ENCODE results near the gene RER1.

Gene RER1

DNA sequence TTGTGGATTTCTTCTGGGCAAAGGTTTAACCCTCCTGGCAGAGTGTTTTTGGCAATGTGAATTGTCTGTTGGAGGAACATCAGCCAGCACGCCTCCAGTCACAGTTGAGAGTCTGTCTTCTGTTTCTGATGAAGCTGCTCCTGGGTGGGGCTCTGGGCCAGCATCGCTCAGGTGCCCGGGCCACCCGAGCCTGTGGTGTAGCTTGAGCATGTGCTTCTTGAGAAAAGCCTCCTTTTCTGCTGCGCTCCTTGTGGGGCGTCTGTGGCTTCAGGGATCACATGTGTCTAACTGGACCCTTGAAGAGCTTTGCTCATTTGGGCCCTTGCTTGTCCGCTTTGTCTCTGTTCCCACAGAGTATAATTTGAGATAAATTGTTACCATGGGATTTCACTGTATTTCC lies 7.2 kb downstream of the RER1 start:
- peaks cover 15% of the 10 kb centered on the region for H3K4me1 ChIP-seq (ENCODE audit: control insufficient read depth, insufficient read depth, low read length)
- no peak for DNase-seq (ENCODE audit: low read depth)
- H3K27me3 ChIP-seq (replicated peaks; ENCODE audit: control insufficient read depth, insufficient read depth, low read length): no peaks in the 10 kb centered on the region
- no peak overlapping the region for H3K4me3 ChIP-seq (ENCODE audit: low read length)
- H3K9ac ChIP-seq (ENCODE audit: low read length): peak overlapping the region; percentile 23
- no peaks in the 10 kb centered on the region for H3K9me3 ChIP-seq (ENCODE audit: control insufficient read depth, low read length)
- peaks cover 81% of the 10 kb centered on the region for H3K36me3 ChIP-seq (ENCODE audit: control insufficient read depth, insufficient read depth, low read length, severe bottlenecking)

DNA sequence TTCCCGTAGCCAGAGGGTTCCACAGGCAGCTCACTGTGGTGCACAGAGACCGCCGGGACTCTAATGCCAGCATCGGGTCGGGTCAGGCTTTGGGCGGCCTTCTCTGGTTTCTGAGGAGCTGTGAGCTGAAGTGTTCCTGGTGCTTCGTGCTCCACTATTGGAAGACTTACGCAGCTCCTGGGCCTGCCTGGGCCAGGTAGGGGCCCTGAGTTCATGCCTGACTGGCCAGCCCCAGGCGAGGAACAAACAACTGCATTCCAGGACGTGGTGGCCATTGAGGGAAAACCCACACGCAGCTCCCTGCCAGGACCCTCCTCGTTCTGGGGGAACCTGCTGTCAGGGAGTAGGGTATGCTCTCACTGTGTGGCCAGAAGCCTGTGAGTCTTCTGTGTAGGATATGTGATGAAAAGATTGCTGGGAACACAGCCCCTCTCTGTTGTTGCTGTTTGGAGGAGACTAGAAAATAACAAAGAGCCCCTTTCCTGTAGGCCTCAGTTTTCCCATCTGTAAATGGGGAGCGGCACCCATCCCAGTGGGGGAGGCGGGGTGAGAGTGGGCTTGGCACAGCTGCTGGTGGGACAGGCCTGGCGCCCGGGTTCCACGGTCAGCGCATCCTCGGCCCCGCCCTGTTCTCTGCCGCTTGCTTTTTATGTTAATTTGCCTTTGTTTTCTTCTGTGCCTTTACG lies 8.4 kb downstream of the RER1 start:
- Histone ChIP-seq H3K9me3 (ENCODE audit: control insufficient read depth, low read length) (no peaks in the 10 kb centered on the region), H3K27me3 (replicated peaks; ENCODE audit: control insufficient read depth, insufficient read depth, low read length) (no peaks in the 10 kb centered on the region), H3K9ac (ENCODE audit: low read length) (no peak overlapping the region), H3K4me1 (ENCODE audit: control insufficient read depth, insufficient read depth, low read length) (peaks cover 15% of the 10 kb centered on the region), H3K36me3 (ENCODE audit: control insufficient read depth, insufficient read depth, low read length, severe bottlenecking) (peaks cover 90% of the 10 kb centered on the region), H3K4me3 (ENCODE audit: low read length) (no peak overlapping the region)
- no peak for DNase-seq (ENCODE audit: low read depth)

DNA sequence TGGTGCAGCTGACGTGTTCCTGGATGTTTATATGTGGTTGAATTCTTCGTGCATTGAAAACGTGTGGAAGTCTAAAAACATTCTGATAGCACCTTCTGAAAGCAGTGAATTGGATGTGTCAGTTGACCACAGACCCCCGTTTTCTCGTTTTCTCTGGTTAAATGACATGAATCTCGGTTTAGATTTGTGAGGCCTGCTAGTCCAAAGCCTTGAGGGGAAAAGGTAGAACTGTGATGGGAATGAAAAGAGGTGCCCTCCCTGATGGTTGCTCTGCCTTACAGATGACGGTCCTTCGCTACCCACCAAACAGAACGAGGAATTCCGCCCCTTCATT lies 8.9 kb downstream of the RER1 start:
- H3K4me1 ChIP-seq (ENCODE audit: control insufficient read depth, insufficient read depth, low read length): peaks cover 15% of the 10 kb centered on the region
- H3K27me3 ChIP-seq (replicated peaks; ENCODE audit: control insufficient read depth, insufficient read depth, low read length): no peaks in the 10 kb centered on the region
- H3K4me3 ChIP-seq (ENCODE audit: low read length): no peak overlapping the region
- no peak for DNase-seq (ENCODE audit: low read depth)
- H3K9me3 ChIP-seq (ENCODE audit: control insufficient read depth, low read length): no peaks in the 10 kb centered on the region
- H3K36me3 ChIP-seq (ENCODE audit: control insufficient read depth, insufficient read depth, low read length, severe bottlenecking): peaks cover 90% of the 10 kb centered on the region
- no peak overlapping the region for H3K9ac ChIP-seq (ENCODE audit: low read length)

DNA sequence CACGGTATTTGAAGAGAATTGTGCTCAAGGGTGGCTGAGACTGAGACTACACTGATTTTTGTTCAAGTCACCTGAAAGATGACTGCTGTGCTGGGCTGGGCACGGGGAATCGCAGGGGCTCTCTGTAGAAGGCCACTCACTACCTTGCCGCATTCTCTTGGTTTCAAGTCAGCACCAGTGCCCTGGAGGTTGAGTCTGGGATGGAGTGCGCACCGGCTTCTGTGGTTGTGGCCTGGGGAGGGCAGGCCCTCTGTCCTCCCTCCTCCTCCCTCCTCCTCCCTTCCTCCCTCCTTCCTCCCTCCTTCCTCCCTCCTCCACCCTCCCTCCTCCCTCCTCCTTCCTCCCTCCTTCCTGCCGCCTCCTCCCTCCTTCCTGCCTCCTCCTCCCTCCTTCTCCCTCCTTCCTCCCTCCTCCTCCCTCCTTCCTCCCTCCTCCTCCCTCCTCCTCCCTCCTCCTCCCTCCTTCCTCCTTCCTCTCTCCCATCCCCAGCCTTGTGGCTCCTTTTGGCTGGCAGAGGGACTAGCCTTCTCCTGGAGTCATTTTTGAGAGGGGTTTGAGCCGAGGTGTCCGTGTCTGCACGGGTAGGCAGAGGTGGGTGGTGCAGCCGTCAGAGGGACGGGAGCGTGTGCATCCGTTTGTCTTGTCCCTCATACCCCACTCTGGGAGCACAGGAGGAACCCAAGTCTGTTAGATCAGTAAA lies 9.5 kb downstream of the RER1 start:
- no peak for DNase-seq (ENCODE audit: low read depth)
- peaks cover 15% of the 10 kb centered on the region for H3K4me1 ChIP-seq (ENCODE audit: control insufficient read depth, insufficient read depth, low read length)
- no peak overlapping the region for H3K9ac ChIP-seq (ENCODE audit: low read length)
- no peak overlapping the region for H3K4me3 ChIP-seq (ENCODE audit: low read length)
- no peaks in the 10 kb centered on the region for H3K27me3 ChIP-seq (replicated peaks; ENCODE audit: control insufficient read depth, insufficient read depth, low read length)
- H3K36me3 ChIP-seq (ENCODE audit: control insufficient read depth, insufficient read depth, low read length, severe bottlenecking): peaks cover 88% of the 10 kb centered on the region
- H3K9me3 ChIP-seq (ENCODE audit: control insufficient read depth, low read length): no peaks in the 10 kb centered on the region

DNA sequence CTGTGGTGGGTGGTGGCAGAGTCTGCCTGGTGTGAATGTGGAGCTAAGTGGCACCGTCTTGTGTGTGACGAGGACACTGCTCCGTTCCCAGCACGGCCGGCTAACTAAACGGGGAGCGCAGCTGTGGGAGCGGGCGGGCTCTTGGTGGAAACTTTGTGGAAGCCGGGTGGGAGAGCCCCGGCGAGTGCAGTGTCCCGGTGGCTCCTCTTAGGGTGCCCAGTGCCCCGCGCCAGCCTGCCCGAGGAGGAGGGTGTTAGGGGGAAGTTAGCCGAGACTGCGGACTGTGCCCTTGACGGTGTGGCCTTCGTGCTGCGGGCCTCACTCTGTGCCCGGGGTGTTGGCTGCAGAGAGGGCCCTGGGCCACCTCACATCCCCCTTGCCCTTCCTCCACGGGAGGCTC lies 10.8 kb downstream of the RER1 start:
- no peak overlapping the region for H3K9ac ChIP-seq (ENCODE audit: low read length)
- no peak overlapping the region for H3K4me3 ChIP-seq (ENCODE audit: low read length)
- H3K4me1 ChIP-seq (ENCODE audit: control insufficient read depth, insufficient read depth, low read length): peaks cover 8% of the 10 kb centered on the region
- H3K36me3 ChIP-seq (ENCODE audit: control insufficient read depth, insufficient read depth, low read length, severe bottlenecking): peaks cover 91% of the 10 kb centered on the region
- H3K9me3 ChIP-seq (ENCODE audit: control insufficient read depth, low read length): no peaks in the 10 kb centered on the region
- no peak for DNase-seq (ENCODE audit: low read depth)
- no peaks in the 10 kb centered on the region for H3K27me3 ChIP-seq (replicated peaks; ENCODE audit: control insufficient read depth, insufficient read depth, low read length)

DNA sequence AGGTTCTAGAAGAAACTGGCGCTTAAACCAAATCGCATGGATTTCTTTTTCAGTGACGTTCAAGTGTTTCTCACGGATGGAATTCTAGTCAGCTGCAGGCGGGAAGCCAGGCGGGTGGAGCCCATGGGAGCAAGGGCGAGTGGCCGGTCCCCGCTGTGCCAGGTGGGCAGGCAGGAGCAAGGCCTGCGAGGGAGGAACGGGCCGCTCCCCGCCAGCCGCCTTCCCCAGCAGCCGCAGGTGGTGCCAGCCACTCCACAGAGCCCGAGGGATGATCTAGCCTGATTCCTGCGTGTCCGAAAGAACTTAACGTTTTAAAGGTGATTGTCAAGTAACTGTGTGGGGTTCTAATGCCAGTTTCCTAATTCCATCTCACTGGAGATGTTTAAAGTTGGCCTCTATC lies 11.6 kb downstream of the RER1 start:
- no peak for DNase-seq (ENCODE audit: low read depth)
- no peak overlapping the region for H3K9ac ChIP-seq (ENCODE audit: low read length)
- H3K9me3 ChIP-seq (ENCODE audit: control insufficient read depth, low read length): no peaks in the 10 kb centered on the region
- peaks cover 89% of the 10 kb centered on the region for H3K36me3 ChIP-seq (ENCODE audit: control insufficient read depth, insufficient read depth, low read length, severe bottlenecking)
- no peaks in the 10 kb centered on the region for H3K27me3 ChIP-seq (replicated peaks; ENCODE audit: control insufficient read depth, insufficient read depth, low read length)
- no peak overlapping the region for H3K4me3 ChIP-seq (ENCODE audit: low read length)
- peaks cover 8% of the 10 kb centered on the region for H3K4me1 ChIP-seq (ENCODE audit: control insufficient read depth, insufficient read depth, low read length)

DNA sequence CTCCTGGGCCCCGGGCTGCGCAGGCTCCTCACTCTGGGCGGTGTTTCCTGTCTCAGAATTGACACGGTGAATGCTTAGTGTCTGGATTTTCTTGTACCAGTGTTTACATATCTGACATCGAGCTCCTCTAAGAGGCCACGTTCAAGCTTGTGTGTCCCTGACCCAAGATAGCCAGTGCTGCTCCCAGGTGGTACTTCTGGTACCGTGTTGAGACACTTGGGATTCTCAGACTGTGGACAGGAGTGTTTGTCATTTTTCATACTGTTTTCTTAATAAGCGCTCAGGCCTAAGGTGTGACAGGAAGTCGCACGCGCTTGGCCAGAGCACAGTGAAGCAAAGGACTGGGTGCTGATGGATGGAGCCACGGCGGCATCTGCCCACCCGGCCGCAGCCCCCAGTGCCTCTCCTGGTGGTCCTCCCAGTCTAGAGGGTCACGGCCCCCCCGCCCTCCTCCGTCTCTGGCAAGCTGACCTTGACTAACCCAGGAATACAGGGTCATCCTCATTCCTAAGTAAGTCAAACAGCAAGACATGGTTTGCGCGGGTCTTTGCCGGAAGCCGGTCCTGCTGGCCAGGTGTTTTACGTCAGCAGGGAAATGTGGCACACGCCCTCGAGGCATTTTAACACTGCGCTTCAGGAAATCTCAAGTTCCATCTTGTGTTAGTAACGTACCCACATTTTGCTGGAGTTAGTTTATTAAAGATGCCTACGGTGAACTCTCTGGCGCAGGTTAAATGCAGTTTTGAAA lies 12.7 kb downstream of the RER1 start:
- Histone ChIP-seq H3K9ac (ENCODE audit: low read length) (no peak overlapping the region), H3K9me3 (ENCODE audit: control insufficient read depth, low read length) (no peaks in the 10 kb centered on the region), H3K27me3 (replicated peaks; ENCODE audit: control insufficient read depth, insufficient read depth, low read length) (no peaks in the 10 kb centered on the region), H3K4me3 (ENCODE audit: low read length) (no peak overlapping the region), H3K36me3 (ENCODE audit: control insufficient read depth, insufficient read depth, low read length, severe bottlenecking) (peaks cover 88% of the 10 kb centered on the region), H3K4me1 (ENCODE audit: control insufficient read depth, insufficient read depth, low read length) (no peaks in the 10 kb centered on the region)
- DNase-seq (ENCODE audit: low read depth): no peak

DNA sequence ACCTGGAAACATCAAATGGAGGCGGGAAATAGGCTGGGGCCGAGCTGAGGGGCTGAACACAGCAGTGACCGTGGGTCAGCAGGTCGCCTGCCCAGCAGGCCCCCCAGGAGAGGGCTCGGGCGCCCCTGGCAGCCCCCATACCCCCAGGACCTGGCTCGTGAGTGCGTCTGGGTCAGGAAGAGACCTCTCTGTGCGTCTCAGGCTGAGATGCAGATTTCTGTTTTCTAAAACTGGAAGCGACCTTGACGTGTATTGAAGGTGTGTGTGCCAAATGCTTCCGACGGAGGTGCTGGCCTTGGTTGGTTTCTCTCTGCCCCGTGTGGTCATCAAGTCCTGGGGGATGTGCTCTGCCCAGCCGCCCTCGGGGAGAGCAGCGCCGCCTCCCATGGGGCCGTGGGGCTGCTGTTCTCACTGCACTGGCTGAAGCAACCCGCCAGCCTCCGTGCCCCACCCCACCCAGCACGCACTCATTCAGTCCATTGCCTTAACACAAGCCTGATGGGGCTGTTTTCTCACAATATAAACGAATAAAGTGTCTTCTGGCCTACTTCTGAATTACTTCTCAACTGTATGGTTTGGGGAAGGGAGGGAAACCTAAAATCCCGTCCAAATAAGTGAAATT lies 13.4 kb downstream of the RER1 start:
- no peaks in the 10 kb centered on the region for H3K4me1 ChIP-seq (ENCODE audit: control insufficient read depth, insufficient read depth, low read length)
- H3K4me3 ChIP-seq (ENCODE audit: low read length): no peak overlapping the region
- no peaks in the 10 kb centered on the region for H3K27me3 ChIP-seq (replicated peaks; ENCODE audit: control insufficient read depth, insufficient read depth, low read length)
- no peaks in the 10 kb centered on the region for H3K9me3 ChIP-seq (ENCODE audit: control insufficient read depth, low read length)
- H3K9ac ChIP-seq (ENCODE audit: low read length): peak overlapping the region; percentile 36
- peaks cover 81% of the 10 kb centered on the region for H3K36me3 ChIP-seq (ENCODE audit: control insufficient read depth, insufficient read depth, low read length, severe bottlenecking)
- DNase-seq (ENCODE audit: low read depth): no peak

DNA sequence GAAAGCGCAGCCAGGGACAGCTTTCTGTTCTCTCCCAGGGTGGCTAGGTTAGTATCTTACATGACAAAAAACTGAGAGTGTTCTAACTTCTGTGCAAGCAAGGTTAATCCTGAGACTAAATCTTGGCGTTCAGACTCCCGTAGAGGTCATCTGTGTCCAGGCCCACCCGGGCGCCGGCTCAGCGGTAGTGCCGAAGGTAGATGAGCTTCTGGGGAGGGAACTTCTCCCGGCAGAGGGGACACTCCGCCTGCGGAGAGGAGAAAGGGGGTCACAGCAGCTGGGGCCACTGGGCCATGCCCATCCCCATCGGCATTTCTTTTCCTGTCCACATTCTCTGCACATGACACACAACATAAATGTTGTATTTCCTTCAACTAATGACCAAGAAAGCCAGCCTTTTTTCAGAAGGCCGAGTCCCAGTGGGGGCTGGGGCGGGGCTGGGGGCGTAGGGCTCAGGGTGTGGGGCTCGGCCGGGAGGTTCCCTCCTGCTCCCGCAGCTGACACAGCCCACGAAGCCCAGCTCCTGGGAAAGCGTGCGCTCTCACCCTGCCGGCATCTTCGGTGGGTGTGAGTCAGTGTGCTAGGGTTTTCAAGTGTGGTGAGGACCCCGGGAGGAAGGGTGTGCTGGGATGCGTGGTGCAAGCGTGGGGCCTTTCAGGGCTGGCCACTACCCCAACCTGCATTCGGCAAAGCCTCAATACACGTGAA lies 14.1 kb downstream of the RER1 start:
- DNase-seq (ENCODE audit: low read depth): no peak
- Histone ChIP-seq H3K4me3 (ENCODE audit: low read length) (no peak overlapping the region), H3K9ac (ENCODE audit: low read length) (peak overlapping the region; percentile 36), H3K4me1 (ENCODE audit: control insufficient read depth, insufficient read depth, low read length) (no peaks in the 10 kb centered on the region), H3K36me3 (ENCODE audit: control insufficient read depth, insufficient read depth, low read length, severe bottlenecking) (peaks cover 74% of the 10 kb centered on the region), H3K9me3 (ENCODE audit: control insufficient read depth, low read length) (no peaks in the 10 kb centered on the region), H3K27me3 (replicated peaks; ENCODE audit: control insufficient read depth, insufficient read depth, low read length) (no peaks in the 10 kb centered on the region)

DNA sequence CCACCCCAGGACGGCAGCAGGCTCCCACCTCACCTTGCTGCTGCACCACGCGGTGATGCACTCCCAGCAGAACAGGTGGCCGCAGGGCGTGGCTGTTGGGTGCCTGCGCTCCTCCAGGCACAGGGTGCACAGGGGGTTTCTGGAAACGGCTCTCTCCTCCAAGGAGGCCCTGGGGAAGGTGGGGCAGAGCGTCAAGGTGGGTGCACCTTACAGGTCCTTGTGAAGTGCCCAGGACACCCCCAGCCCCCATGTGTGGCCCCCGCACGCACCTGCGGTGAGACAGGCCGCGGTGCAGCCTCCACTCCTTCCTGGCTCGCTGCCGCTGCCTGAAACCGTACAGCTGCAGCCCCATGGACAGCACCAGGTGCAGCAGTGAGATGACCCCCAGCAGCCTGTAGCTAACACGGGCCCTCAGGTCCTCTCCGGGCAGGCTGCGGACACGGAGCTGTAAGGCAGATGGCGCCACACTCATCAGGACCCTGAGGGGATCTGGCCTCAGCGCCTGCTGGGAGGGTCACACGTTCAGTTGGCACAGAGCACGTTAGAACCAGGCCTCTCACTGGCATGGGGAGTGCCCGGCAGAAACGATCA lies 14.9 kb downstream of the RER1 start:
- Histone ChIP-seq H3K36me3 (ENCODE audit: control insufficient read depth, insufficient read depth, low read length, severe bottlenecking) (peaks cover 70% of the 10 kb centered on the region), H3K4me3 (ENCODE audit: low read length) (no peak overlapping the region), H3K9me3 (ENCODE audit: control insufficient read depth, low read length) (no peaks in the 10 kb centered on the region), H3K27me3 (replicated peaks; ENCODE audit: control insufficient read depth, insufficient read depth, low read length) (no peaks in the 10 kb centered on the region), H3K4me1 (ENCODE audit: control insufficient read depth, insufficient read depth, low read length) (peaks cover 3% of the 10 kb centered on the region), H3K9ac (ENCODE audit: low read length) (no peak overlapping the region)
- DNase-seq (ENCODE audit: low read depth): no peak
